Measurements from ENCODE around the gene RGS6. TPM values are rescaled to one million over a fixed set of nuclear protein-coding genes. Genes with fewer than 3 reads are reported as not detected.

RGS6 gene
- total and polyA plus RNA-seq, 4 donors = 0.06 to 5.3 (median 0.17) TPM; not detected in 1

- 76% methylated on average over 14 of the region's 14 CpGs for WGBS
- no peak overlapping the region for H3K27ac ChIP-seq (ENCODE audit: low read depth in 1 of 2, low read length in 2 of 2)
- DNase-seq (ENCODE audit: low spot score) = no peak
- peaks cover 0 to 3% (median 0%) of the 10 kb centered on the region in 4 donors for H3K27me3 ChIP-seq (ENCODE audit: control insufficient read depth in 4 of 4, insufficient read depth in 4 of 4, low read length in 3 of 4)
- H3K4me1 ChIP-seq (ENCODE audit: control insufficient read depth in 4 of 4, insufficient read depth in 4 of 4, low read length in 3 of 4) = no peaks in the 10 kb centered on the region
- no peak overlapping the region for H3K4me3 ChIP-seq (ENCODE audit: low read depth in 1 of 3, low read length in 3 of 3)
- H3K9ac ChIP-seq (ENCODE audit: low read depth in 1 of 2, low read length in 2 of 2) = no peak overlapping the region
- no peak for TF ChIP-seq NR2F2 (IDR thresholded peaks at IDR 0.05)
- no peak for TF ChIP-seq FOXA1 (IDR thresholded peaks at IDR 0.05)
- TF ChIP-seq REST (IDR thresholded peaks at IDR 0.05) = no peak
- TF ChIP-seq, protein P1, sequence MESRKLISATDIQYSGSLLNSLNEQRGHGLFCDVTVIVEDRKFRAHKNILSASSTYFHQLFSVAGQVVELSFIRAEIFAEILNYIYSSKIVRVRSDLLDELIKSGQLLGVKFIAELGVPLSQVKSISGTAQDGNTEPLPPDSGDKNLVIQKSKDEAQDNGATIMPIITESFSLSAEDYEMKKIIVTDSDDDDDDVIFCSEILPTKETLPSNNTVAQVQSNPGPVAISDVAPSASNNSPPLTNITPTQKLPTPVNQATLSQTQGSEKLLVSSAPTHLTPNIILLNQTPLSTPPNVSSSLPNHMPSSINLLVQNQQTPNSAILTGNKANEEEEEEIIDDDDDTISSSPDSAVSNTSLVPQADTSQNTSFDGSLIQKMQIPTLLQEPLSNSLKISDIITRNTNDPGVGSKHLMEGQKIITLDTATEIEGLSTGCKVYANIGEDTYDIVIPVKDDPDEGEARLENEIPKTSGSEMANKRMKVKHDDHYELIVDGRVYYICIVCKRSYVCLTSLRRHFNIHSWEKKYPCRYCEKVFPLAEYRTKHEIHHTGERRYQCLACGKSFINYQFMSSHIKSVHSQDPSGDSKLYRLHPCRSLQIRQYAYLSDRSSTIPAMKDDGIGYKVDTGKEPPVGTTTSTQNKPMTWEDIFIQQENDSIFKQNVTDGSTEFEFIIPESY (IDR thresholded peaks at IDR 0.05) = no peak
- no peak for TF ChIP-seq YY1 (IDR thresholded peaks at IDR 0.05)
- TF ChIP-seq FOXA2 (IDR thresholded peaks at IDR 0.05) = no peak
- TF ChIP-seq EGR1 (IDR thresholded peaks at IDR 0.05; ENCODE audit: low read depth in 2 of 2) = no peak
- TF ChIP-seq RXRA (IDR thresholded peaks at IDR 0.05) = no peak
- no peak for TF ChIP-seq SP1 (IDR thresholded peaks at IDR 0.05)
- no peak for TF ChIP-seq GABPA (IDR thresholded peaks at IDR 0.05 in 1 of 2, conservative IDR thresholded peaks at IDR 0.05 in 1 of 2)
- TF ChIP-seq JUND (IDR thresholded peaks at IDR 0.05) = no peak
- TF ChIP-seq HNF4G (IDR thresholded peaks at IDR 0.05) = no peak
- TF ChIP-seq, protein P2, sequence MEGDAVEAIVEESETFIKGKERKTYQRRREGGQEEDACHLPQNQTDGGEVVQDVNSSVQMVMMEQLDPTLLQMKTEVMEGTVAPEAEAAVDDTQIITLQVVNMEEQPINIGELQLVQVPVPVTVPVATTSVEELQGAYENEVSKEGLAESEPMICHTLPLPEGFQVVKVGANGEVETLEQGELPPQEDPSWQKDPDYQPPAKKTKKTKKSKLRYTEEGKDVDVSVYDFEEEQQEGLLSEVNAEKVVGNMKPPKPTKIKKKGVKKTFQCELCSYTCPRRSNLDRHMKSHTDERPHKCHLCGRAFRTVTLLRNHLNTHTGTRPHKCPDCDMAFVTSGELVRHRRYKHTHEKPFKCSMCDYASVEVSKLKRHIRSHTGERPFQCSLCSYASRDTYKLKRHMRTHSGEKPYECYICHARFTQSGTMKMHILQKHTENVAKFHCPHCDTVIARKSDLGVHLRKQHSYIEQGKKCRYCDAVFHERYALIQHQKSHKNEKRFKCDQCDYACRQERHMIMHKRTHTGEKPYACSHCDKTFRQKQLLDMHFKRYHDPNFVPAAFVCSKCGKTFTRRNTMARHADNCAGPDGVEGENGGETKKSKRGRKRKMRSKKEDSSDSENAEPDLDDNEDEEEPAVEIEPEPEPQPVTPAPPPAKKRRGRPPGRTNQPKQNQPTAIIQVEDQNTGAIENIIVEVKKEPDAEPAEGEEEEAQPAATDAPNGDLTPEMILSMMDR (IDR thresholded peaks at IDR 0.05; ENCODE audit: low read depth, low read length, missing input control) = no peak
- TF ChIP-seq ATF3 (IDR thresholded peaks at IDR 0.05) = no peak
- no peak for TF ChIP-seq HNF4A (conservative IDR thresholded peaks at IDR 0.05)
- TF ChIP-seq RAD21 (IDR thresholded peaks at IDR 0.05) = no peak
- no peak for TF ChIP-seq TAF1 (conservative IDR thresholded peaks at IDR 0.05)
- H3K36me3 ChIP-seq (ENCODE audit: control insufficient read depth in 4 of 4, insufficient read depth in 3 of 4, low read depth in 1 of 4, low read length in 3 of 4) = no peaks in the 10 kb centered on the region
- H3K9me3 ChIP-seq (ENCODE audit: control insufficient read depth in 4 of 4, low read length in 3 of 4) = no peaks in the 10 kb centered on the region
These were observed 305.8 kb downstream of the RGS6 start for GRCh38 chr14:72237722-72238666.
